B cell (primary cell): ENCODE data around the gene TADA2A.

ENCODE experiments used
- CTCF ChIP-seq: fragments of 200-600 bp; IDR thresholded peaks from one replicate; pipeline ENCODE4 v1.8.0; 2022; ENCODE audit warnings: antibody characterized with exemption, mild to moderate bottlenecking
- EZH2 ChIP-seq: IDR thresholded peaks from 2 replicates; pipeline ENCODE4 v1.6.1; 2012; ENCODE audit warnings: borderline replicate concordance, low read depth, mild to moderate bottlenecking, moderate library complexity, low read length; ENCODE audit not compliant: insufficient read depth, poor library complexity, severe bottlenecking

DNA sequence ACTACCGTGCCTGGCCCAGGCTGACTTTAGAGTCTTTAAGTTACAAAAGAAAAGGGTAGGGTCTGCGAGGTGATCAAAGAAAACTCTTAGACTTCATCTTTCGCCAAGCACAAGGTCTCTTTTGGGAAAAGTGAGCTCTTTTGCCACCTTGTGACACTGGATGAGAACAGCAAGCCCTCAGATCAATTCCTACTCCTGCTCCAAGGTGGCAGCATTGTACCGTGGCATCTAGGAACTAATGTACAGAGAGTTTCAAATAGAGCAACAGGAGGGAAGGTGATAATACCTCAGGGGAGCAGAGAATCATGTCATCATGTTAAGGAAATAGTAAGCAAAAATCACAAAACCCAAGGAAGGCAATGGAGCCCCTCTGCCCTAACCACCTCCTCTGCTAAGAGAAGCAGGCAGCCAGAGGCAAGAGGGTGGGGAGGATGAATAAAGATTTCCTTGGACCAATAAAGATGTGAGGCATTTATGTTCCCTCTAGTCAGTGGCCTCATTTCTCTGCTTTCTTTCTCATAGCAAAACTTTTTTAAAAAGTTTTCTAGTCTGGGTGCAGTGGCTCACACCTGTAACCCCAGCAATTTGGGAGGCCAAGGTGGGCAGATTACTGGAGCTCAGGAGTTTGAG, 33.0 kb upstream of the TADA2A start:
- TF ChIP-seq CTCF (peak; percentile 83), EZH2 (no peak)
